ENCODE data around the gene EXOC4.

Gene EXOC4

GRCh38 chr7:133857376-133858119 lies 604.7 kb downstream of the EXOC4 start:
- Histone ChIP-seq H3K9ac (no peak overlapping the region), H3K36me3 (peaks cover 14% of the 10 kb centered on the region), H3K27ac (no peak overlapping the region), H3K4me2 (no peak overlapping the region), H3K27me3 (no peaks in the 10 kb centered on the region), H3K4me3 (no peak overlapping the region), H3K4me1 (peaks cover 11% of the 10 kb centered on the region), H4K20me1 (peaks cover 10% of the 10 kb centered on the region; the same call in 1 of the 2 replicates), H3K9me3 (peaks cover 11% of the 10 kb centered on the region)
- TF ChIP-seq Cebpa-rat (IDR thresholded peaks at IDR 0.05): no peak

- H3K4me1 ChIP-seq: peaks cover 10% of the 10 kb centered on the region
- H3K27ac ChIP-seq: no peak overlapping the region
- H3K4me3 ChIP-seq: no peak overlapping the region
- peaks cover 10% of the 10 kb centered on the region; the same call in 1 of the 2 replicates for H4K20me1 ChIP-seq
- no peak overlapping the region for H3K9ac ChIP-seq
- no peak overlapping the region for H3K4me2 ChIP-seq
- no peak for TF ChIP-seq Cebpa-rat (IDR thresholded peaks at IDR 0.05)
- no peaks in the 10 kb centered on the region for H3K27me3 ChIP-seq
- H3K9me3 ChIP-seq: peaks cover 11% of the 10 kb centered on the region
- peaks cover 14% of the 10 kb centered on the region for H3K36me3 ChIP-seq
Measured at GRCh38 chr7:133858311-133858710, 605.4 kb downstream of the EXOC4 start.

GRCh38 chr7:133859231-133859630 lies 606.4 kb downstream of the EXOC4 start:
- TF ChIP-seq Cebpa-rat (IDR thresholded peaks at IDR 0.05): no peak
- H3K27me3 ChIP-seq: no peaks in the 10 kb centered on the region
- peaks cover 14% of the 10 kb centered on the region for H3K36me3 ChIP-seq
- H3K27ac ChIP-seq: no peak overlapping the region
- H3K4me2 ChIP-seq: no peak overlapping the region
- H4K20me1 ChIP-seq: peaks cover 7% of the 10 kb centered on the region; the same call in 1 of the 2 replicates
- no peak overlapping the region for H3K4me3 ChIP-seq
- H3K9me3 ChIP-seq: peaks cover 11% of the 10 kb centered on the region
- no peak overlapping the region for H3K9ac ChIP-seq
- H3K4me1 ChIP-seq: peaks cover under 1% of the 10 kb centered on the region; the same call in 1 of the 2 replicates

GRCh38 chr7:133859871-133860450 lies 607.1 kb downstream of the EXOC4 start:
- TF ChIP-seq Cebpa-rat (IDR thresholded peaks at IDR 0.05): no peak
- Histone ChIP-seq H3K4me1 (no peaks in the 10 kb centered on the region), H3K27me3 (no peaks in the 10 kb centered on the region), H3K4me3 (no peak overlapping the region), H3K27ac (no peak overlapping the region), H4K20me1 (peaks cover 6% of the 10 kb centered on the region; the same call in 1 of the 2 replicates), H3K36me3 (peaks cover 14% of the 10 kb centered on the region), H3K4me2 (no peak overlapping the region), H3K9ac (no peak overlapping the region), H3K9me3 (peaks cover 11% of the 10 kb centered on the region)

GRCh38 chr7:133860628-133861335 lies 607.9 kb downstream of the EXOC4 start:
- H3K4me2 ChIP-seq: no peak overlapping the region
- H3K4me1 ChIP-seq: no peaks in the 10 kb centered on the region
- H3K9ac ChIP-seq: no peak overlapping the region
- H3K9me3 ChIP-seq: peaks cover 11% of the 10 kb centered on the region
- H3K36me3 ChIP-seq: peaks cover 14% of the 10 kb centered on the region
- H4K20me1 ChIP-seq: peaks cover 6% of the 10 kb centered on the region; the same call in 1 of the 2 replicates
- TF ChIP-seq Cebpa-rat (IDR thresholded peaks at IDR 0.05): no peak
- no peaks in the 10 kb centered on the region for H3K27me3 ChIP-seq
- H3K4me3 ChIP-seq: no peak overlapping the region
- no peak overlapping the region for H3K27ac ChIP-seq

GRCh38 chr7:133861876-133862275 lies 609.0 kb downstream of the EXOC4 start:
- H3K4me1 ChIP-seq: no peaks in the 10 kb centered on the region
- no peak overlapping the region for H3K4me3 ChIP-seq
- TF ChIP-seq Cebpa-rat (IDR thresholded peaks at IDR 0.05): no peak
- H4K20me1 ChIP-seq: peaks cover 6% of the 10 kb centered on the region; the same call in 1 of the 2 replicates
- H3K36me3 ChIP-seq: peaks cover 14% of the 10 kb centered on the region
- peaks cover 11% of the 10 kb centered on the region for H3K9me3 ChIP-seq
- no peak overlapping the region for H3K4me2 ChIP-seq
- H3K27ac ChIP-seq: no peak overlapping the region
- no peaks in the 10 kb centered on the region for H3K27me3 ChIP-seq
- no peak overlapping the region for H3K9ac ChIP-seq

GRCh38 chr7:133863362-133864061 lies 610.6 kb downstream of the EXOC4 start:
- Histone ChIP-seq H3K27ac (no peak overlapping the region), H3K9me3 (no peaks in the 10 kb centered on the region), H3K36me3 (0 out of 2 replicates have a peak, but pooled peaks cover 1% of the 10 kb centered on the region), H3K4me1 (no peaks in the 10 kb centered on the region), H3K27me3 (no peaks in the 10 kb centered on the region), H4K20me1 (peaks cover 6% of the 10 kb centered on the region; the same call in 1 of the 2 replicates), H3K4me2 (no peak overlapping the region), H3K4me3 (no peak overlapping the region), H3K9ac (no peak overlapping the region)
- TF ChIP-seq Cebpa-rat (IDR thresholded peaks at IDR 0.05): no peak

- H3K4me1 ChIP-seq: peaks cover 8% of the 10 kb centered on the region
- H3K36me3 ChIP-seq: no peaks in the 10 kb centered on the region
- no peak overlapping the region for H3K4me3 ChIP-seq
- peaks cover 6% of the 10 kb centered on the region; the same call in 1 of the 2 replicates for H4K20me1 ChIP-seq
- no peak overlapping the region for H3K27ac ChIP-seq
- H3K9ac ChIP-seq: no peak overlapping the region
- no peaks in the 10 kb centered on the region for H3K9me3 ChIP-seq
- H3K27me3 ChIP-seq: no peaks in the 10 kb centered on the region
- TF ChIP-seq Cebpa-rat (IDR thresholded peaks at IDR 0.05): no peak
- H3K4me2 ChIP-seq: no peak overlapping the region
Measured at GRCh38 chr7:133869556-133869955, 616.7 kb downstream of the EXOC4 start.

GRCh38 chr7:133871757-133872156 lies 618.9 kb downstream of the EXOC4 start:
- no peak for TF ChIP-seq Cebpa-rat (IDR thresholded peaks at IDR 0.05)
- Histone ChIP-seq H3K4me2 (no peak overlapping the region), H3K27me3 (no peaks in the 10 kb centered on the region), H3K36me3 (no peaks in the 10 kb centered on the region), H3K9ac (no peak overlapping the region), H3K27ac (no peak overlapping the region), H4K20me1 (peaks cover 6% of the 10 kb centered on the region; the same call in 1 of the 2 replicates), H3K9me3 (no peaks in the 10 kb centered on the region), H3K4me1 (peaks cover 8% of the 10 kb centered on the region), H3K4me3 (no peak overlapping the region)

Data from BLaER1 (cell line).